GM13976 (cell line): ENCODE results near the gene CDON.

Source experiments
- DNase-seq: peaks from one replicate; pipeline ENCODE4 v3.0.0; 2012; ENCODE audit warnings: low spot score
- CTCF ChIP-seq: IDR thresholded peaks from 2 replicates; pipeline ENCODE4 v1.5.1; 2012; ENCODE audit warnings: borderline replicate concordance, mild to moderate bottlenecking; ENCODE audit not compliant: insufficient read depth; ENCODE audit errors: extremely low read depth, missing control alignments, control extremely low read depth
- in situ Hi-C: fragments of 300-500 bp; cut with MboI; formaldehyde crosslinking; loops from one replicate; pipeline ENCODE4 v1.12.0; 2022; ENCODE audit warnings: low sequenced_read_pairs, mixed read lengths, inconsistent platforms; ENCODE audit not compliant: unreplicated experiment

CDON gene

GRCh38 chr11:125999234-125999880 is 63.3 kb downstream of the CDON start:
- no peak for TF ChIP-seq CTCF
- in situ Hi-C loops, result no loop called here
- no peak for DNase-seq

- in situ Hi-C loops, result no loop called here
- no peak for TF ChIP-seq CTCF
- no peak for DNase-seq
Measured at GRCh38 chr11:125998267-125998666, 64.4 kb downstream of the CDON start.

GRCh38 chr11:125995313-125995712 is 67.4 kb downstream of the CDON start:
- TF ChIP-seq CTCF, result no peak
- in situ Hi-C loops, result no loop called here
- DNase-seq, result peak; percentile 55

GRCh38 chr11:125994509-125994908 is 68.2 kb downstream of the CDON start:
- in situ Hi-C loops, result no loop called here
- TF ChIP-seq CTCF, result no peak
- DNase-seq, result no peak

GRCh38 chr11:125992893-125993292 is 69.8 kb downstream of the CDON start:
- TF ChIP-seq CTCF, result no peak
- in situ Hi-C loops, result no loop called here
- DNase-seq, result no peak

GRCh38 chr11:125990244-125990643 is 72.4 kb downstream of the CDON start:
- TF ChIP-seq CTCF, result no peak
- DNase-seq, result no peak
- in situ Hi-C loops, result no loop called here
